ENCODE results near the gene FBLN1. TPM values are rescaled to one million over a fixed set of nuclear protein-coding genes. Genes with fewer than 3 reads are reported as not detected.

The FBLN1 gene
- total RNA-seq, 1 donor from 2014 or later = 82.8 TPM

GRCh38 chr22:45526281-45526680 lies 23.6 kb downstream of the FBLN1 start:
- no peak for DNase-seq
- H3K27ac ChIP-seq (replicated peaks) = no peak overlapping the region
- H3K36me3 ChIP-seq = peaks cover 7% of the 10 kb centered on the region
- no peak for TF ChIP-seq CTCF (IDR thresholded peaks at IDR 0.05; ENCODE audit: borderline replicate concordance)
- H3K4me1 ChIP-seq = peaks cover 7% of the 10 kb centered on the region
- intact Hi-C loops (cut with micrococcal nuclease) = no loop called here
- H3K27me3 ChIP-seq (ENCODE audit: low read depth) = no peaks in the 10 kb centered on the region
- no peaks in the 10 kb centered on the region for H3K9me3 ChIP-seq (replicated peaks)
- no peak overlapping the region for H3K4me3 ChIP-seq

GRCh38 chr22:45526768-45527360 lies 24.2 kb downstream of the FBLN1 start:
- H3K4me3 ChIP-seq = no peak overlapping the region
- H3K27ac ChIP-seq (replicated peaks) = no peak overlapping the region
- peaks cover 12% of the 10 kb centered on the region for H3K36me3 ChIP-seq
- no peaks in the 10 kb centered on the region for H3K9me3 ChIP-seq (replicated peaks)
- intact Hi-C loops (cut with micrococcal nuclease) = no loop called here
- TF ChIP-seq CTCF (IDR thresholded peaks at IDR 0.05; ENCODE audit: borderline replicate concordance) = no peak
- no peak for DNase-seq
- peaks cover 7% of the 10 kb centered on the region for H3K4me1 ChIP-seq
- no peaks in the 10 kb centered on the region for H3K27me3 ChIP-seq (ENCODE audit: low read depth)

- Histone ChIP-seq H3K4me3 (no peak overlapping the region), H3K4me1 (peaks cover 7% of the 10 kb centered on the region), H3K36me3 (peaks cover 12% of the 10 kb centered on the region), H3K9me3 (replicated peaks) (no peaks in the 10 kb centered on the region), H3K27ac (replicated peaks) (no peak overlapping the region), H3K27me3 (ENCODE audit: low read depth) (no peaks in the 10 kb centered on the region)
- TF ChIP-seq CTCF (IDR thresholded peaks at IDR 0.05; ENCODE audit: borderline replicate concordance) = no peak
- intact Hi-C loops (cut with micrococcal nuclease) = no loop called here
- no peak for DNase-seq
These were observed 24.8 kb downstream of the FBLN1 start for GRCh38 chr22:45527456-45527855.

- H3K4me3 ChIP-seq = no peak overlapping the region
- no peak for DNase-seq
- no peak overlapping the region for H3K27ac ChIP-seq (replicated peaks)
- intact Hi-C loops (cut with micrococcal nuclease) = no loop called here
- no peak for TF ChIP-seq CTCF (IDR thresholded peaks at IDR 0.05; ENCODE audit: borderline replicate concordance)
- no peaks in the 10 kb centered on the region for H3K9me3 ChIP-seq (replicated peaks)
- H3K4me1 ChIP-seq = peaks cover 7% of the 10 kb centered on the region
- peaks cover 15% of the 10 kb centered on the region for H3K36me3 ChIP-seq
- no peaks in the 10 kb centered on the region for H3K27me3 ChIP-seq (ENCODE audit: low read depth)
These were observed 25.4 kb downstream of the FBLN1 start for GRCh38 chr22:45528046-45528445.

- no peak for TF ChIP-seq CTCF (IDR thresholded peaks at IDR 0.05; ENCODE audit: borderline replicate concordance)
- Histone ChIP-seq H3K9me3 (replicated peaks) (no peaks in the 10 kb centered on the region), H3K27ac (replicated peaks) (no peak overlapping the region), H3K27me3 (ENCODE audit: low read depth) (no peaks in the 10 kb centered on the region), H3K36me3 (peaks cover 16% of the 10 kb centered on the region), H3K4me1 (peaks cover 5% of the 10 kb centered on the region), H3K4me3 (no peak overlapping the region)
- DNase-seq = no peak
- intact Hi-C loops (cut with micrococcal nuclease) = no loop called here
These were observed 26.4 kb downstream of the FBLN1 start for GRCh38 chr22:45529105-45529504.

All from left ventricle myocardium inferior (tissue), 1 donor.